Fibroblast of lung (primary cell): Measurements from ENCODE around the gene NDUFB5. TPM values are rescaled to one million over a fixed set of nuclear protein-coding genes. Genes with fewer than 3 reads are reported as not detected.
"Not testable (repeated sequence)": the region's sequence is repeated elsewhere in the genome, so short reads cannot be mapped to it uniquely, and the experiment has no call there.

Source experiments
- DNase-seq, 2 donors: peaks; one replicate each; pipeline versions ENCODE4 v3.0.0 to v3.0.0-alpha.2; 2010; ENCODE audit warnings: low read depth in 2 of 2
- H2AFZ ChIP-seq: 2 replicates; pipeline ENCODE4 v1.5.1; 2012; ENCODE audit warnings: low read length, control low read depth, inconsistent platforms
- H3K27ac ChIP-seq: 2 replicates; pipeline ENCODE4 v1.5.1; 2011; ENCODE audit warnings: low read length, control low read depth; ENCODE audit not compliant: insufficient read depth
- H3K27me3 ChIP-seq: 2 replicates; pipeline ENCODE4 v1.5.1; 2011; ENCODE audit warnings: mild to moderate bottlenecking, low read length; ENCODE audit not compliant: control insufficient read depth, insufficient read depth
- H3K36me3 ChIP-seq: 2 replicates; pipeline ENCODE4 v1.5.1; 2011; ENCODE audit warnings: low read length; ENCODE audit not compliant: control insufficient read depth, insufficient read depth
- H3K4me1 ChIP-seq: 2 replicates; pipeline ENCODE4 v1.5.1; 2011; ENCODE audit warnings: low read length; ENCODE audit not compliant: control insufficient read depth, insufficient read depth; ENCODE audit errors: extremely low read depth
- H3K4me2 ChIP-seq: 2 replicates; pipeline ENCODE4 v1.5.1; 2011; ENCODE audit warnings: low read length, control low read depth; ENCODE audit not compliant: insufficient read depth; ENCODE audit errors: extremely low read depth
- H3K4me3 ChIP-seq, 4 experiments: fragments of 200-600 bp in 1 of 4; sonication (generic) in 1 of 4; replicated peaks in 1 of 4; 2 replicates each; pipeline ENCODE4 v1.5.1; 2011 to 2016; ENCODE audit warnings: low read length in 4 of 4, low read depth in 3 of 4, mild to moderate bottlenecking in 3 of 4, control low read depth in 2 of 4, inconsistent platforms in 1 of 4, mixed read lengths in 1 of 4; ENCODE audit not compliant: insufficient read depth in 1 of 4; ENCODE audit errors: control extremely low read depth in 1 of 4
- H3K79me2 ChIP-seq: 2 replicates; pipeline ENCODE4 v1.5.1; 2012; ENCODE audit warnings: mild to moderate bottlenecking, low read length, inconsistent platforms; ENCODE audit not compliant: control insufficient read depth, insufficient read depth
- H3K9ac ChIP-seq: 2 replicates; pipeline ENCODE4 v1.5.1; 2011; ENCODE audit warnings: mild to moderate bottlenecking, low read length, control low read depth; ENCODE audit not compliant: insufficient read depth
- H3K9me3 ChIP-seq: 2 replicates; pipeline ENCODE4 v1.5.1; 2012; ENCODE audit warnings: low read depth, low read length; ENCODE audit not compliant: control insufficient read depth, insufficient read depth
- H4K20me1 ChIP-seq: 2 replicates; pipeline ENCODE4 v1.5.1; 2011; ENCODE audit warnings: low read length; ENCODE audit not compliant: control insufficient read depth, insufficient read depth; ENCODE audit errors: extremely low read depth
- EZH2 ChIP-seq: IDR thresholded peaks from 2 replicates; pipeline ENCODE4 v1.5.1; 2012; ENCODE audit warnings: low read length, control low read depth, mild to moderate bottlenecking; ENCODE audit errors: missing control alignments
- polyA plus RNA-seq, 2 donors: library from polyadenylated mRNA; depleted of rRNA in 1 of 2; stranded (reverse) in 1 of 2; unstranded in 1 of 2; fragments of >200 nt; gene quantifications; 2 replicates each; pipeline ENCODE4 v1.2.1, GENCODE V29; 2011 to 2012; ENCODE audit warnings: missing spikeins in 1 of 2
- total RNA-seq: library from RNA; depleted of rRNA; stranded (reverse); fragments of >200 nt; gene quantifications from 2 replicates; pipeline ENCODE4 v1.2.1, GENCODE V29; 2014
- TF ChIP-seq, protein P1 (sequence below), 2 donors: IDR thresholded peaks in 1 of 2; conservative IDR thresholded peaks in 1 of 2; 1 replicate in 1 of 2; 2 replicates in 1 of 2; pipeline ENCODE4 v1.5.1; 2011 to 2012; ENCODE audit warnings: low read length in 2 of 2, control low read depth in 1 of 2, inconsistent platforms in 1 of 2, low read depth in 1 of 2, mild to moderate bottlenecking in 1 of 2

Gene NDUFB5
- total and polyA plus RNA-seq, 2 donors (not counting 1 experiment from before 2014, with no cell fraction given): 57.5 to 120 TPM

DNA sequence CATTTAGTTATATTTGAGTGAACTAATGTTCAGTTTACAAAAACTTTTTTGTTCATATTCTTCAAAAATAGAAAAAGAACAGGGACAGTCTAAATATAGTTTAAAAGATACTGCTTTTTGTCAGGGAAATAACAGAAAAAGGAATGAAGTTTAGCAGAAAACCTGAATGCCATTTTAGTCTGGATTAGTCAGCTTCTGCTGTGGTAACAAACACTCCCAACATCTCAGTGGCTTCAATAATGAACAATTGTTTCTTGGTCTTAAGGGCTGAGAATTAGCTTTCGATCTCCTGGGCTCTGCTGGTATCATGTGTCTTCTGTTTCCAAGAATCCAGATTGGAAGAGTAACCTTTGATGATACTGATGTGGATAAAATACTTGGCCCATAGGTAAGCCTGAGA, 35.9 kb downstream of the NDUFB5 start:
- no peak for DNase-seq
- TF ChIP-seq, protein P1, sequence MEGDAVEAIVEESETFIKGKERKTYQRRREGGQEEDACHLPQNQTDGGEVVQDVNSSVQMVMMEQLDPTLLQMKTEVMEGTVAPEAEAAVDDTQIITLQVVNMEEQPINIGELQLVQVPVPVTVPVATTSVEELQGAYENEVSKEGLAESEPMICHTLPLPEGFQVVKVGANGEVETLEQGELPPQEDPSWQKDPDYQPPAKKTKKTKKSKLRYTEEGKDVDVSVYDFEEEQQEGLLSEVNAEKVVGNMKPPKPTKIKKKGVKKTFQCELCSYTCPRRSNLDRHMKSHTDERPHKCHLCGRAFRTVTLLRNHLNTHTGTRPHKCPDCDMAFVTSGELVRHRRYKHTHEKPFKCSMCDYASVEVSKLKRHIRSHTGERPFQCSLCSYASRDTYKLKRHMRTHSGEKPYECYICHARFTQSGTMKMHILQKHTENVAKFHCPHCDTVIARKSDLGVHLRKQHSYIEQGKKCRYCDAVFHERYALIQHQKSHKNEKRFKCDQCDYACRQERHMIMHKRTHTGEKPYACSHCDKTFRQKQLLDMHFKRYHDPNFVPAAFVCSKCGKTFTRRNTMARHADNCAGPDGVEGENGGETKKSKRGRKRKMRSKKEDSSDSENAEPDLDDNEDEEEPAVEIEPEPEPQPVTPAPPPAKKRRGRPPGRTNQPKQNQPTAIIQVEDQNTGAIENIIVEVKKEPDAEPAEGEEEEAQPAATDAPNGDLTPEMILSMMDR (conservative IDR thresholded peaks at IDR 0.05 in 1 of 2, IDR thresholded peaks at IDR 0.05 in 1 of 2; ENCODE audit: low read depth in 1 of 2, low read length in 2 of 2): no peak
- no peak for TF ChIP-seq EZH2

DNA sequence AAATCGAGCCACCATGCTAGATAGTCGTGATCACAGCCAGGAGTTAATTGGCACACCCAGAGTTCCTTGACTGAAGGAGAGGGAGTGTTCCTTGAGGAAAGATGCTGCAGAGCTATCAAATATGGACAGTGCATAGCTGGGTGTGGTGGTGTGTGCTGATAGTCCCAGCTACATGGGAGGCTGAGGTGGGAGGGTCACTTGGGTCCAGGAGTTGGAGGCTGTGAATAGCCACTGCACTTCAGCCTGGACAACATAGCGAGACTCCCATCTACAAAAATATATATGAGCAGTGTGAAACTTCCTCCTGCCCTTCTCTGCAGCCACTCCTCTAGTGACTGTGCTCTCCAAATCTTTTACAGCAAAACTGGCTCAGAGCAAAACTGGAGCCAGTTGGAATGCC, 38.3 kb downstream of the NDUFB5 start:
- TF ChIP-seq, protein P1 (conservative IDR thresholded peaks at IDR 0.05 in 1 of 2, IDR thresholded peaks at IDR 0.05 in 1 of 2; ENCODE audit: low read depth in 1 of 2, low read length in 2 of 2): no peak
- no peak for TF ChIP-seq EZH2
- H2AFZ ChIP-seq: no peak overlapping the region

More for the DNA sequence above, 35.9 kb downstream of the NDUFB5 start:
- H2AFZ ChIP-seq: no peak overlapping the region
- H3K79me2 ChIP-seq: no peaks in the 10 kb centered on the region
- H3K4me3 ChIP-seq: no peak overlapping the region
- no peak overlapping the region for H3K4me2 ChIP-seq
- H3K27me3 ChIP-seq: no peaks in the 10 kb centered on the region
- no peak overlapping the region for H3K9ac ChIP-seq
- no peaks in the 10 kb centered on the region for H3K4me1 ChIP-seq
- no peaks in the 10 kb centered on the region for H3K9me3 ChIP-seq
- no peak overlapping the region for H3K27ac ChIP-seq
- no peaks in the 10 kb centered on the region for H4K20me1 ChIP-seq
- no peaks in the 10 kb centered on the region for H3K36me3 ChIP-seq

DNA sequence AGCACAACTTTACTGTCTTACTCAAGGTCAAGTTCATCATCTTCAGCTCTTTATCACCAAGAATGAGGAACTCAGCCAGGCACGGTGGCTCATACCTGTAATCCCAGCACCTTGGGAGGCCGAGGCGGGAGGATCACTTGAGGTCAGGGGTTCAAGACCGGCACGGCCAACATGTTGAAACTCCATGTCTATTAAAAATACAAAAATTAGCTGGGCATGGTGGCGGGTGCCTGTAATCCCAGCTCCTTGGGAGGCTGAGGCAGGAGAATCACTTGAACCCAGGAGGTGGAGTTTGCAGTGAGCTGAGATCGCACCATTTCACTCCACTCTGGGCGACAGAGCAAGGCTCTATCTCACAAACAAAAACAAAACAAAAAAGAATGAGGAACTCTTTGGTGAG, 39.2 kb downstream of the NDUFB5 start:
- not testable (repeated sequence) for H3K9ac ChIP-seq, H3K27ac ChIP-seq, H3K4me2 ChIP-seq, H3K36me3 ChIP-seq, H2AFZ ChIP-seq, H3K4me1 ChIP-seq, H3K79me2 ChIP-seq, H4K20me1 ChIP-seq, H3K27me3 ChIP-seq, DNase-seq, H3K4me3 ChIP-seq, H3K9me3 ChIP-seq

More for the DNA sequence above, 38.3 kb downstream of the NDUFB5 start:
- no peak overlapping the region for H3K9ac ChIP-seq
- DNase-seq: no peak
- H3K4me2 ChIP-seq: no peak overlapping the region
- no peaks in the 10 kb centered on the region for H3K36me3 ChIP-seq
- H3K27me3 ChIP-seq: no peaks in the 10 kb centered on the region
- no peak overlapping the region for H3K4me3 ChIP-seq
- no peaks in the 10 kb centered on the region for H3K79me2 ChIP-seq
- no peaks in the 10 kb centered on the region for H4K20me1 ChIP-seq
- H3K27ac ChIP-seq: no peak overlapping the region
- no peaks in the 10 kb centered on the region for H3K9me3 ChIP-seq
- no peaks in the 10 kb centered on the region for H3K4me1 ChIP-seq
